Activated CD8-positive, alpha-beta T cell treated with anti-CD3 and anti-CD28 coated beads, Interleukin-2, amount 10 ng/mL, durations not matched to agents 7 days and 5 days (primary cell): ENCODE measurements around the gene IGFBP5. TPM values are rescaled to one million over a fixed set of nuclear protein-coding genes. Genes with fewer than 3 reads are reported as not detected.
A peak's percentile ranks its signal among the peaks of the same experiment; 100 is the strongest.

Experiments
- ATAC-seq: fragments of 150-1000 bp; cut with Tn5 transposase; one replicate; pipeline ENCODE4 v1.10.0; 2021; ENCODE audit warnings: moderate library complexity
- CTCF ChIA-PET: fragments of 350-600 bp; sonication (Branson Sonifier 250); formaldehyde crosslinking; loops from one replicate; lab custom pipeline; 2021; ENCODE audit warnings: antibody characterized with exemption; lab: Charles Lee
- POLR2A ChIA-PET: fragments of 350-600 bp; sonication (Branson Sonifier 250); formaldehyde crosslinking; loops from one replicate; lab custom pipeline; 2021; ENCODE audit warnings: antibody characterized with exemption; lab: Charles Lee
- DNase-seq: peaks from one replicate; pipeline ENCODE4 v3.0.0-alpha.2; 2020
- H3K27ac Mint-ChIP-seq: one replicate; pipeline ENCODE4 v1.8.0; 2021; ENCODE audit warnings: mild to moderate bottlenecking, mixed read lengths
- H3K27me3 Mint-ChIP-seq: one replicate; pipeline ENCODE4 v1.8.0; 2021; ENCODE audit warnings: low read depth, mixed read lengths
- H3K36me3 Mint-ChIP-seq: one replicate; pipeline ENCODE4 v1.8.0; 2021; ENCODE audit warnings: low read depth, mixed read lengths
- H3K4me1 Mint-ChIP-seq: one replicate; pipeline ENCODE4 v1.8.0; 2021; ENCODE audit warnings: low read depth, mixed read lengths
- H3K4me3 Mint-ChIP-seq: one replicate; pipeline ENCODE4 v1.8.0; 2021; ENCODE audit warnings: mild to moderate bottlenecking, mixed read lengths
- H3K9me3 Mint-ChIP-seq: one replicate; pipeline ENCODE4 v1.8.0; 2022; ENCODE audit warnings: mixed read lengths; ENCODE audit not compliant: insufficient read depth
- total RNA-seq, 2 experiments: library from RNA; stranded (reverse); gene quantifications; one replicate each; pipeline ENCODE4 v1.2.3, GENCODE V29; 2021

The IGFBP5 gene
- total RNA-seq, 2 experiments from 2014 or later, result 0.08 to 0.18 TPM

- Mint-ChIP-seq H3K36me3 (peaks cover 5% of the 10 kb centered on the region), H3K27me3 (no peaks in the 10 kb centered on the region), H3K27ac (no peak overlapping the region), H3K9me3 (no peaks in the 10 kb centered on the region), H3K4me3 (no peak overlapping the region), H3K4me1 (peaks cover 2% of the 10 kb centered on the region)
- ATAC-seq (no peak), DNase-seq (no peak)
- ChIA-PET CTCF (interaction anchor here (1.0 to 12.7 kb wide), 2 partner anchors 10 to 140 kb away, joined by 4 to 336 read pairs; no protein-coding TSS in a partner anchor), POLR2A (no interaction called here)
Measured at GRCh38 chr2:216661051-216661450, 34.3 kb downstream of the IGFBP5 start.

GRCh38 chr2:216660496-216660895 lies 34.9 kb downstream of the IGFBP5 start:
- DNase-seq (no peak), ATAC-seq (no peak)
- POLR2A ChIA-PET, result no interaction called here
- H3K27me3 Mint-ChIP-seq, result no peaks in the 10 kb centered on the region
- peaks cover 2% of the 10 kb centered on the region for H3K4me1 Mint-ChIP-seq
- peaks cover 5% of the 10 kb centered on the region for H3K36me3 Mint-ChIP-seq
- CTCF ChIA-PET, result interaction anchor here (12.7 kb wide), 1 partner anchor 140 kb away, joined by 336 read pairs; no protein-coding TSS in a partner anchor
- no peaks in the 10 kb centered on the region for H3K9me3 Mint-ChIP-seq
- H3K27ac Mint-ChIP-seq, result no peak overlapping the region
- no peak overlapping the region for H3K4me3 Mint-ChIP-seq

- ATAC-seq (no peak), DNase-seq (no peak)
- Mint-ChIP-seq H3K9me3 (no peaks in the 10 kb centered on the region), H3K36me3 (peaks cover 5% of the 10 kb centered on the region), H3K27ac (no peak overlapping the region), H3K4me3 (no peak overlapping the region), H3K4me1 (peaks cover 5% of the 10 kb centered on the region), H3K27me3 (no peaks in the 10 kb centered on the region)
- CTCF ChIA-PET, result interaction anchor here (12.7 kb wide), 1 partner anchor 138 kb away, joined by 336 read pairs; no protein-coding TSS in a partner anchor
- POLR2A ChIA-PET, result no interaction called here
Measured at GRCh38 chr2:216659276-216659675, 36.1 kb downstream of the IGFBP5 start.

GRCh38 chr2:216658757-216659156 lies 36.6 kb downstream of the IGFBP5 start:
- ChIA-PET CTCF (interaction anchor here (12.7 kb wide), 1 partner anchor 138 kb away, joined by 336 read pairs; no protein-coding TSS in a partner anchor), POLR2A (no interaction called here)
- Mint-ChIP-seq H3K27me3 (no peaks in the 10 kb centered on the region), H3K4me1 (peaks cover 10% of the 10 kb centered on the region), H3K27ac (no peak overlapping the region), H3K36me3 (peaks cover 5% of the 10 kb centered on the region), H3K4me3 (no peak overlapping the region), H3K9me3 (no peaks in the 10 kb centered on the region)
- DNase-seq, result no peak
- no peak for ATAC-seq

- Mint-ChIP-seq H3K27ac (no peak overlapping the region), H3K9me3 (no peaks in the 10 kb centered on the region), H3K4me3 (no peak overlapping the region), H3K27me3 (no peaks in the 10 kb centered on the region), H3K36me3 (peaks cover 6% of the 10 kb centered on the region), H3K4me1 (peaks cover 11% of the 10 kb centered on the region)
- ATAC-seq (no peak), DNase-seq (no peak)
- ChIA-PET POLR2A (no interaction called here), CTCF (interaction anchor here (12.7 kb wide), 1 partner anchor 137 kb away, joined by 336 read pairs; no protein-coding TSS in a partner anchor)
Measured at GRCh38 chr2:216657980-216658379, 37.4 kb downstream of the IGFBP5 start.

GRCh38 chr2:216657086-216657855 lies 38.1 kb downstream of the IGFBP5 start:
- DNase-seq, result no peak
- no peaks in the 10 kb centered on the region for H3K9me3 Mint-ChIP-seq
- no peak overlapping the region for H3K27ac Mint-ChIP-seq
- H3K4me3 Mint-ChIP-seq, result no peak overlapping the region
- no peaks in the 10 kb centered on the region for H3K27me3 Mint-ChIP-seq
- ATAC-seq, result no peak
- peaks cover 11% of the 10 kb centered on the region for H3K4me1 Mint-ChIP-seq
- CTCF ChIA-PET, result interaction anchor here (0.8 to 1.5 kb wide), 2 partner anchors 9 to 137 kb away, joined by 5 to 8 read pairs; no protein-coding TSS in a partner anchor
- H3K36me3 Mint-ChIP-seq, result peaks cover 5% of the 10 kb centered on the region
- POLR2A ChIA-PET, result no interaction called here

- ATAC-seq (no peak), DNase-seq (no peak)
- Mint-ChIP-seq H3K4me1 (peaks cover 11% of the 10 kb centered on the region), H3K4me3 (no peak overlapping the region), H3K9me3 (no peaks in the 10 kb centered on the region), H3K36me3 (peaks cover 2% of the 10 kb centered on the region), H3K27ac (no peak overlapping the region), H3K27me3 (no peaks in the 10 kb centered on the region)
- POLR2A ChIA-PET, result no interaction called here
- CTCF ChIA-PET, result interaction anchor here (1.4 to 1.9 kb wide), 4 partner anchors 12 to 137 kb away, joined by 4 to 9 read pairs (median 7); no protein-coding TSS in a partner anchor
Measured at GRCh38 chr2:216654528-216655052, 40.8 kb downstream of the IGFBP5 start.

GRCh38 chr2:216653931-216654365 lies 41.4 kb downstream of the IGFBP5 start:
- ATAC-seq, result no peak

GRCh38 chr2:216653093-216653799 lies 42.1 kb downstream of the IGFBP5 start:
- H3K27ac Mint-ChIP-seq, result no peak overlapping the region
- no peaks in the 10 kb centered on the region for H3K27me3 Mint-ChIP-seq

More at GRCh38 chr2:216653931-216654365, 41.4 kb downstream of the IGFBP5 start:
- H3K36me3 Mint-ChIP-seq, result peaks cover 2% of the 10 kb centered on the region
- ChIA-PET POLR2A (interaction anchor here (0.5 kb wide), 1 partner anchor 439 kb away, joined by 3 read pairs; no protein-coding TSS in a partner anchor), CTCF (interaction anchor here (0.9 to 1.9 kb wide), 4 partner anchors 8 to 136 kb away, joined by 3 to 9 read pairs (median 7); no protein-coding TSS in a partner anchor)
- no peaks in the 10 kb centered on the region for H3K9me3 Mint-ChIP-seq
- no peaks in the 10 kb centered on the region for H3K27me3 Mint-ChIP-seq
- no peak overlapping the region for H3K4me3 Mint-ChIP-seq
- peak; percentile 36 for DNase-seq
- H3K27ac Mint-ChIP-seq, result no peak overlapping the region
- peaks cover 11% of the 10 kb centered on the region for H3K4me1 Mint-ChIP-seq

GRCh38 chr2:216652566-216652965 lies 42.8 kb downstream of the IGFBP5 start:
- no peaks in the 10 kb centered on the region for H3K27me3 Mint-ChIP-seq
- peaks cover 2% of the 10 kb centered on the region for H3K36me3 Mint-ChIP-seq
- H3K4me3 Mint-ChIP-seq, result no peak overlapping the region
- no peaks in the 10 kb centered on the region for H3K9me3 Mint-ChIP-seq
- CTCF ChIA-PET, result interaction anchor here (1.0 to 2.7 kb wide), 5 partner anchors 11 to 430 kb away, joined by 3 to 11 read pairs (median 7); no protein-coding TSS in a partner anchor
- H3K4me1 Mint-ChIP-seq, result peaks cover 11% of the 10 kb centered on the region
- POLR2A ChIA-PET, result no interaction called here
- DNase-seq (no peak), ATAC-seq (no peak)
- no peak overlapping the region for H3K27ac Mint-ChIP-seq

More at GRCh38 chr2:216653093-216653799, 42.1 kb downstream of the IGFBP5 start:
- ATAC-seq (no peak), DNase-seq (no peak)
- Mint-ChIP-seq H3K36me3 (peaks cover 2% of the 10 kb centered on the region), H3K4me1 (peaks cover 11% of the 10 kb centered on the region), H3K9me3 (no peaks in the 10 kb centered on the region), H3K4me3 (no peak overlapping the region)
- CTCF ChIA-PET, result interaction anchor here (0.9 to 1.9 kb wide), 5 partner anchors 9 to 431 kb away, joined by 3 to 9 read pairs (median 7); no protein-coding TSS in a partner anchor
- POLR2A ChIA-PET, result no interaction called here

- Mint-ChIP-seq H3K9me3 (no peaks in the 10 kb centered on the region), H3K27ac (no peak overlapping the region), H3K4me3 (no peak overlapping the region), H3K27me3 (no peaks in the 10 kb centered on the region), H3K36me3 (peaks cover 2% of the 10 kb centered on the region), H3K4me1 (peaks cover 9% of the 10 kb centered on the region)
- ATAC-seq (no peak), DNase-seq (no peak)
- ChIA-PET POLR2A (no interaction called here), CTCF (interaction anchor here (1.1 to 2.7 kb wide), 7 partner anchors 9 to 134 kb away, joined by 3 to 11 read pairs (median 4); no protein-coding TSS in a partner anchor)
Measured at GRCh38 chr2:216651351-216651881, 43.9 kb downstream of the IGFBP5 start.
